ENCODE data around the gene NRIP1. TPM values are rescaled to one million over a fixed set of nuclear protein-coding genes. Genes with fewer than 3 reads are reported as not detected.

NRIP1 gene
- total and polyA plus RNA-seq, 10 of the 15 experiments (the other 5 are each of a cell fraction or from before 2014, with no cell fraction given) = 2.9 to 26.1 (median 9.3) TPM

DNA sequence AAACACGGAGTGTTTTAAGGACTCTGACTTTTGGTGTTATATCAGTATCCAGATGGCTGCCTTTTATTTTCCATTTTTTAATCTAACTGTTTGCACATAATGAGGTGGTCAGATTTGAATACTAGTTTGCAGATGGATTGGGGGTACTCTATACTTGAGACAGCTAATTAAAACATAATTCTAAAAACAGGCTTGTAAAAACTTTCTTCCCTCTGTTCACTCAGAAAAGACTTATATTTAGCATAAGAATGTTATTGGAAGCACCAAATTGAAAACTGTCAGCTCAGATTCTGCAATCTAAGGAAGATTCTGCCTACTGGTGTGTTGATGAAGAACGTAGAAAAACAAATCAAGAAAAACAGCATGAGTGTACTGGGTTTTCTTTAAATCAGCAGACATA lies 44.0 kb upstream of the NRIP1 start (continued):
- TF ChIP-seq, protein P1, sequence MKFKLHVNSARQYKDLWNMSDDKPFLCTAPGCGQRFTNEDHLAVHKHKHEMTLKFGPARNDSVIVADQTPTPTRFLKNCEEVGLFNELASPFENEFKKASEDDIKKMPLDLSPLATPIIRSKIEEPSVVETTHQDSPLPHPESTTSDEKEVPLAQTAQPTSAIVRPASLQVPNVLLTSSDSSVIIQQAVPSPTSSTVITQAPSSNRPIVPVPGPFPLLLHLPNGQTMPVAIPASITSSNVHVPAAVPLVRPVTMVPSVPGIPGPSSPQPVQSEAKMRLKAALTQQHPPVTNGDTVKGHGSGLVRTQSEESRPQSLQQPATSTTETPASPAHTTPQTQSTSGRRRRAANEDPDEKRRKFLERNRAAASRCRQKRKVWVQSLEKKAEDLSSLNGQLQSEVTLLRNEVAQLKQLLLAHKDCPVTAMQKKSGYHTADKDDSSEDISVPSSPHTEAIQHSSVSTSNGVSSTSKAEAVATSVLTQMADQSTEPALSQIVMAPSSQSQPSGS (IDR thresholded peaks at IDR 0.05; ENCODE audit: low read length) = no peak

DNA sequence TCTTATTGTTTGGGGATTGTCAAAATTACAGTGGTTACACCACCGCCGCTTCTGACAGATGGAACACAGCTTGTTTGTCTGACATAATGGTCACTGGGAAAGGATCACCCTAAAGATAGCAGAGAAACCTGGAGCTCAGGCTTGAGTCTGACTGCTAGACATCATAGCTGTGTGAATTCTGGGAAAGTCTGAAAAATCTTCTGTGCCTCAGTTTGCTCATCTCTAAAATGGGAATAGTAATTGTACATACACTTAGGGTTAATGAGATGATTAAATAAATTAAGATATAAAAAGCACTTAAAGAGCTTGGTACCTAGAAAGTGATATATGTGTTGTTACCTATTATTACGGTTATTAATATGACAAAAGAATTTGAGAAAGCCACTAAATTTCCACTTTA lies 39.7 kb upstream of the NRIP1 start:
- CTCF ChIA-PET = interaction anchor here (1.3 kb wide), 1 partner anchor 18 kb away, joined by 4 read pairs; no protein-coding TSS in a partner anchor

DNA sequence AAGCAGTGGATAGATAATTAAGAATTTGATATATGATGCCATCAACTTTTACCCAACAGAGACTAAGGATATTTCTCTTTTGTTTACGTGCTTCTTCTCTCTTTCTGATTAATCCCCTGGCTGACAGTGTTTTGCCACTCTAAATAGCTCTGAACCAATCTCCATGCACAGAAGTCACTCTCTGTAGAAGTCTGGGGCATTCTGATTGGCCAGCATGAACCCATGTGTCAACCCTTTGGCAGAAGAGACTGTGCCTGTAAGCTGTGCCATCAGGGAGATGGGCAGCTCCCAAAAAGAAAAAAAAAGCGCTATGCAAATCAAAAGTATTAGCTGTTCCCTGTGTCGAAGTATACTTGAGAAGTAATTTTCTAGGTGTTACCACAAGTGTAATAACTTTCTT lies 34.1 kb upstream of the NRIP1 start:
- no peak for FAIRE-seq
- H3K4me1 ChIP-seq (ENCODE audit: control insufficient read depth, insufficient read depth, low read length) = no peaks in the 10 kb centered on the region
- ChIA-PET RAD21 (ENCODE audit: unreplicated experiment) (no interaction called here), POLR2A (no interaction called here), CTCF (interaction anchor here (0.7 kb wide), 1 partner anchor 179 kb away, joined by 3 read pairs; no protein-coding TSS in a partner anchor), SMC1A (ENCODE audit: uncharacterized antibody, unreplicated experiment) (no interaction called here)
- H2AFZ ChIP-seq (ENCODE audit: control insufficient read depth, low read depth, low read length) = no peak overlapping the region
- H3K79me2 ChIP-seq (ENCODE audit: control insufficient read depth, insufficient read depth, low read length) = no peaks in the 10 kb centered on the region
- intact Hi-C loops (cut with micrococcal nuclease; ENCODE audit: unreplicated experiment) = no loop called here
- H3K27me3 ChIP-seq (replicated peaks in 1 of 2; ENCODE audit: control insufficient read depth in 2 of 2, insufficient read depth in 2 of 2, low read length in 1 of 2) = no peaks in the 10 kb centered on the region
- H3K9me3 ChIP-seq (replicated peaks; ENCODE audit: control insufficient read depth, insufficient read depth, low read length) = no peaks in the 10 kb centered on the region
- H3K27ac ChIP-seq (ENCODE audit: control insufficient read depth, insufficient read depth) = no peak overlapping the region
- in situ Hi-C loops (cut with MboI) = no loop called here
- no peak overlapping the region for H3K4me2 ChIP-seq (ENCODE audit: control insufficient read depth, insufficient read depth)
- no peak overlapping the region for H3K4me3 ChIP-seq
- BruUV-seq (replicated peaks) = no TSS peak
- DNase-seq (ENCODE audit: low read depth, low spot score) = no peak
- no peaks in the 10 kb centered on the region for H3K36me3 ChIP-seq (ENCODE audit: control insufficient read depth in 2 of 2, insufficient read depth in 2 of 2, low read length in 1 of 2)
- 16% methylated on average over 3 of the region's 3 CpGs for WGBS (ENCODE audit: insufficient coverage, insufficient replicate concordance, low lambda C conversion rate, missing lambda C conversion rate)
- no peaks in the 10 kb centered on the region for H4K20me1 ChIP-seq (ENCODE audit: control insufficient read depth, insufficient read depth)
- H3K9ac ChIP-seq (ENCODE audit: control insufficient read depth, insufficient read depth, low read length) = no peak overlapping the region
- no peak for ATAC-seq
- no peak for TF ChIP-seq HDAC6 (IDR thresholded peaks at IDR 0.05; ENCODE audit: unreplicated experiment)
- no peak for TF ChIP-seq MTA2 (IDR thresholded peaks at IDR 0.05; ENCODE audit: low read depth)
- no peak for TF ChIP-seq JUND (IDR thresholded peaks at IDR 0.05; ENCODE audit: low read depth, low read length)
- TF ChIP-seq, protein P2, sequence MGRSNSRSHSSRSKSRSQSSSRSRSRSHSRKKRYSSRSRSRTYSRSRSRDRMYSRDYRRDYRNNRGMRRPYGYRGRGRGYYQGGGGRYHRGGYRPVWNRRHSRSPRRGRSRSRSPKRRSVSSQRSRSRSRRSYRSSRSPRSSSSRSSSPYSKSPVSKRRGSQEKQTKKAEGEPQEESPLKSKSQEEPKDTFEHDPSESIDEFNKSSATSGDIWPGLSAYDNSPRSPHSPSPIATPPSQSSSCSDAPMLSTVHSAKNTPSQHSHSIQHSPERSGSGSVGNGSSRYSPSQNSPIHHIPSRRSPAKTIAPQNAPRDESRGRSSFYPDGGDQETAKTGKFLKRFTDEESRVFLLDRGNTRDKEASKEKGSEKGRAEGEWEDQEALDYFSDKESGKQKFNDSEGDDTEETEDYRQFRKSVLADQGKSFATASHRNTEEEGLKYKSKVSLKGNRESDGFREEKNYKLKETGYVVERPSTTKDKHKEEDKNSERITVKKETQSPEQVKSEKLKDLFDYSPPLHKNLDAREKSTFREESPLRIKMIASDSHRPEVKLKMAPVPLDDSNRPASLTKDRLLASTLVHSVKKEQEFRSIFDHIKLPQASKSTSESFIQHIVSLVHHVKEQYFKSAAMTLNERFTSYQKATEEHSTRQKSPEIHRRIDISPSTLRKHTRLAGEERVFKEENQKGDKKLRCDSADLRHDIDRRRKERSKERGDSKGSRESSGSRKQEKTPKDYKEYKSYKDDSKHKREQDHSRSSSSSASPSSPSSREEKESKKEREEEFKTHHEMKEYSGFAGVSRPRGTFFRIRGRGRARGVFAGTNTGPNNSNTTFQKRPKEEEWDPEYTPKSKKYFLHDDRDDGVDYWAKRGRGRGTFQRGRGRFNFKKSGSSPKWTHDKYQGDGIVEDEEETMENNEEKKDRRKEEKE (IDR thresholded peaks at IDR 0.05) = no peak
- TF ChIP-seq KDM1A (IDR thresholded peaks at IDR 0.05; ENCODE audit: borderline replicate concordance) = no peak
- no peak for TF ChIP-seq CBX3 (IDR thresholded peaks at IDR 0.05; ENCODE audit: borderline replicate concordance, low read depth)
- no peak for TF ChIP-seq HDAC2 (IDR thresholded peaks at IDR 0.05)
- no peak for TF ChIP-seq MEF2A (IDR thresholded peaks at IDR 0.05; ENCODE audit: insufficient read depth, low read depth, low read length)
- TF ChIP-seq SMC3 (IDR thresholded peaks at IDR 0.05; ENCODE audit: borderline replicate concordance, low read length) = no peak
- no peak for TF ChIP-seq ESRRA (IDR thresholded peaks at IDR 0.05; ENCODE audit: low read length)

More for the DNA sequence above, 39.7 kb upstream of the NRIP1 start:
- RAD21 ChIA-PET (ENCODE audit: unreplicated experiment) = interaction anchor here (1.0 kb wide), 1 partner anchor 218 kb away, joined by 3 read pairs; no protein-coding TSS in a partner anchor
- Histone ChIP-seq H3K4me3 (no peak overlapping the region), H3K27me3 (replicated peaks in 1 of 2; ENCODE audit: control insufficient read depth in 2 of 2, insufficient read depth in 2 of 2, low read length in 1 of 2) (no peaks in the 10 kb centered on the region), H4K20me1 (ENCODE audit: control insufficient read depth, insufficient read depth) (no peaks in the 10 kb centered on the region), H2AFZ (ENCODE audit: control insufficient read depth, low read depth, low read length) (no peak overlapping the region), H3K4me2 (ENCODE audit: control insufficient read depth, insufficient read depth) (no peak overlapping the region), H3K27ac (ENCODE audit: control insufficient read depth, insufficient read depth) (no peak overlapping the region), H3K9me3 (replicated peaks; ENCODE audit: control insufficient read depth, insufficient read depth, low read length) (no peaks in the 10 kb centered on the region), H3K9ac (ENCODE audit: control insufficient read depth, insufficient read depth, low read length) (no peak overlapping the region), H3K4me1 (ENCODE audit: control insufficient read depth, insufficient read depth, low read length) (no peaks in the 10 kb centered on the region), H3K36me3 (ENCODE audit: control insufficient read depth in 2 of 2, insufficient read depth in 2 of 2, low read length in 1 of 2) (no peaks in the 10 kb centered on the region), H3K79me2 (ENCODE audit: control insufficient read depth, insufficient read depth, low read length) (no peaks in the 10 kb centered on the region)
- intact Hi-C loops (cut with micrococcal nuclease; ENCODE audit: unreplicated experiment) (no loop called here), in situ Hi-C loops (cut with MboI) (no loop called here)
- DNase-seq (ENCODE audit: low read depth, low spot score) = no peak
- FAIRE-seq = no peak
- no peak for ATAC-seq
- no peak for TF ChIP-seq EED (IDR thresholded peaks at IDR 0.05; ENCODE audit: low read depth)
- TF ChIP-seq POLR2AphosphoS2 (IDR thresholded peaks at IDR 0.05; ENCODE audit: low read depth, low read length) = no peak
- TF ChIP-seq EP300 (IDR thresholded peaks at IDR 0.05; ENCODE audit: borderline replicate concordance in 1 of 2, control insufficient read depth in 1 of 2, low read depth in 2 of 2, low read length in 2 of 2) = no peak
- no peak for TF ChIP-seq CBX3 (IDR thresholded peaks at IDR 0.05; ENCODE audit: borderline replicate concordance, low read depth)
- no peak for TF ChIP-seq KAT2A (conservative IDR thresholded peaks at IDR 0.05; ENCODE audit: control insufficient read depth, low read depth, low read length)
- POLR2A ChIA-PET = interaction anchor here (0.5 kb wide), 1 partner anchor 710 kb away, joined by 3 read pairs; no protein-coding TSS in a partner anchor
- no TSS peak for BruUV-seq (replicated peaks)
- 15% methylated on average over 3 of the region's 3 CpGs for WGBS (ENCODE audit: insufficient coverage, insufficient replicate concordance, low lambda C conversion rate, missing lambda C conversion rate)
- SMC1A ChIA-PET (ENCODE audit: uncharacterized antibody, unreplicated experiment) = interaction anchor here (0.6 to 1.3 kb wide), 5 partner anchors 10 to 121 kb away, joined by 3 to 4 read pairs (median 3); no protein-coding TSS in a partner anchor

Data from GM12878 (cell line).